Upper lobe of right lung (tissue), 1 donor: ENCODE measurements around the gene PHF14. TPM values are rescaled to one million over a fixed set of nuclear protein-coding genes. Genes with fewer than 3 reads are reported as not detected.
A peak's percentile ranks its signal among the peaks of the same experiment; 100 is the strongest.

Experiments
- ATAC-seq: fragments of 200-7000 bp; cut with Tn5 transposase; one replicate; pipeline ENCODE4 v1.9.1; 2020; ENCODE audit warnings: mild to moderate bottlenecking, moderate library complexity
- DNase-seq: peaks from one replicate; pipeline ENCODE4 v3.0.0-alpha.2; 2020
- H3K27ac ChIP-seq: fragments of 200-600 bp; one replicate; pipeline ENCODE4 v1.8.0; 2022
- H3K27me3 ChIP-seq: fragments of 200-600 bp; one replicate; pipeline ENCODE4 v1.8.0; 2022; ENCODE audit warnings: mild to moderate bottlenecking
- H3K36me3 ChIP-seq: fragments of 200-600 bp; one replicate; pipeline ENCODE4 v1.8.0; 2022
- H3K4me1 ChIP-seq: fragments of 200-600 bp; one replicate; pipeline ENCODE4 v1.8.0; 2022
- H3K4me3 ChIP-seq: fragments of 200-600 bp; one replicate; pipeline ENCODE4 v1.8.0; 2022; ENCODE audit warnings: mild to moderate bottlenecking
- H3K9me3 ChIP-seq: fragments of 200-600 bp; one replicate; pipeline ENCODE4 v1.8.0; 2022
- CTCF ChIP-seq: fragments of 200-600 bp; IDR thresholded peaks from one replicate; pipeline ENCODE4 v1.8.0; 2022; ENCODE audit warnings: antibody characterized with exemption
- intact Hi-C: fragments of 100-400 bp; cut with DNase I; formaldehyde crosslinking; loops from one replicate; pipeline ENCODE4 v1.11.0; 2022
- total RNA-seq: library from RNA; stranded (reverse); fragmentation: NEBNext Ultra II Directional; extraction: Animal tissue kit (Norgen Biotek cat#: 25700); gene quantifications from one replicate; pipeline ENCODE4 v1.2.1, GENCODE V29; 2021
- donor health status: DM: no; HTN: yes; CAD: no; lungs with severe emphysema.

Gene PHF14
- total RNA-seq, 1 donor from 2014 or later = 30.4 TPM

GRCh38 chr7:11203224-11203623 lies 229.6 kb downstream of the PHF14 start:
- ATAC-seq (peak; percentile 36), DNase-seq (no peak)
- intact Hi-C loops = no loop called here
- Histone ChIP-seq H3K36me3 (no peaks in the 10 kb centered on the region), H3K9me3 (no peaks in the 10 kb centered on the region), H3K4me3 (no peak overlapping the region), H3K27me3 (no peaks in the 10 kb centered on the region), H3K4me1 (no peaks in the 10 kb centered on the region), H3K27ac (no peak overlapping the region)
- no peak for TF ChIP-seq CTCF

- TF ChIP-seq CTCF = no peak
- DNase-seq (no peak), ATAC-seq (peak; percentile 53)
- Histone ChIP-seq H3K4me3 (no peak overlapping the region), H3K27me3 (no peaks in the 10 kb centered on the region), H3K4me1 (no peaks in the 10 kb centered on the region), H3K27ac (no peak overlapping the region), H3K9me3 (no peaks in the 10 kb centered on the region), H3K36me3 (no peaks in the 10 kb centered on the region)
- intact Hi-C loops = no loop called here
These were observed 230.0 kb downstream of the PHF14 start for GRCh38 chr7:11203683-11204082.

DNA sequence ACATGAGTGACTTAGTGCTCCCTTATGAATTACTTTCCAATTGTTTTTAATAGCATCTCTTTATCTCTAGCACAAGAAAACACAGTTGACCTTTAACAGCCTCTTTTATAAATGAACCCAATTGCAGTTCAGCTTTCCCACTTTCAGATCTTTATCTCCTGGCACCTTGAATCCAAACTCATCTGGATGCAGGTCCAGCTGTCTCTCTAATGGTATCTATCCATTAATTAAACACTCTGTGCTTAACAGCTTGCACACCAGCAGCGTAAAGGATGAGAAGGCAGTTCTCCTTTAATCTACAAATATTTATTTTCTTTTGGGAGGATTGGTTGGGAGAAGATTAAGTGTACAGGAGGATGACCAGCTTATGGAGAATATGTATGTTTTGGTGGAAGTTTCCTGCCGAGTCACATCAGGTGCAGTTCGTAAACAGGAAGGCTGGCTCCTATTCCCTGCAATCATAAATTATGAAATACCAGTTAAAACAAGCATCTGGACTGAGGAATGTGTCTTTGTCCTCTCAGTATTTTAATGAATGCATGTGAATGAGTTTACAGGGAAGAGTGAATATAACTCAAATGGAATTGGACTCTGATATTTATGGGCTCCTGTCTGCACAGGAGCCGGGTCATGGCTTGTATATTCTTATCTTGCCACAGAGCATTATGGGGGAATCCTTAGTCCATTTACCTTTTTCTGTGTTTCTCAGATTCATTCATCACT lies 232.7 kb downstream of the PHF14 start:
- ATAC-seq (no peak), DNase-seq (no peak)
- Histone ChIP-seq H3K27ac (no peak overlapping the region), H3K4me1 (no peaks in the 10 kb centered on the region), H3K9me3 (no peaks in the 10 kb centered on the region), H3K36me3 (no peaks in the 10 kb centered on the region), H3K4me3 (no peak overlapping the region), H3K27me3 (no peaks in the 10 kb centered on the region)
- no peak for TF ChIP-seq CTCF
- intact Hi-C loops = no loop called here

- Histone ChIP-seq H3K4me1 (peaks cover 4% of the 10 kb centered on the region), H3K36me3 (no peaks in the 10 kb centered on the region), H3K27ac (no peak overlapping the region), H3K4me3 (no peak overlapping the region), H3K27me3 (no peaks in the 10 kb centered on the region), H3K9me3 (no peaks in the 10 kb centered on the region)
- no peak for TF ChIP-seq CTCF
- DNase-seq (no peak), ATAC-seq (no peak)
- intact Hi-C loops = no loop called here
These were observed 233.9 kb downstream of the PHF14 start for GRCh38 chr7:11207565-11207964.

- no peak overlapping the region for H3K4me3 ChIP-seq
- TF ChIP-seq CTCF = no peak
- no peak overlapping the region for H3K27ac ChIP-seq
- peaks cover 9% of the 10 kb centered on the region for H3K4me1 ChIP-seq
- DNase-seq (no peak), ATAC-seq (no peak)
- H3K27me3 ChIP-seq = no peaks in the 10 kb centered on the region
- intact Hi-C loops = no loop called here
- H3K9me3 ChIP-seq = no peaks in the 10 kb centered on the region
- no peaks in the 10 kb centered on the region for H3K36me3 ChIP-seq
These were observed 235.3 kb downstream of the PHF14 start for GRCh38 chr7:11208883-11209465.
